NCI-H146 (cell line): Measurements from ENCODE around the gene SLC12A5.

Experiments used
- DNase-seq: peaks from one replicate; lab custom pipeline; 2025; lab: John Stamatoyannopoulos, UW

SLC12A5 gene

GRCh38 chr20:46108976-46109375 is 80.0 kb downstream of the SLC12A5 start:
- no peak for DNase-seq
